Esophagus squamous epithelium (tissue), 4 donors: Measurements from ENCODE around the gene LMBRD1.

Experiments used
- POLR2A ChIP-seq, 4 donors: fragments of 450-650 bp; IDR thresholded peaks; one replicate each; pipeline ENCODE4 v1.6.1; 2017; ENCODE audit warnings: antibody characterized with exemption in 4 of 4, mild to moderate bottlenecking in 4 of 4, moderate library complexity in 3 of 4
- TF ChIP-seq, protein P1 (sequence below), 6 experiments: fragments of 450-650 bp in 4 of 6; fragments of 200-600 bp in 2 of 6; sonication (generic) in 2 of 6; IDR thresholded peaks; one replicate each; pipeline ENCODE4 v1.5.1; 2016 to 2019; ENCODE audit warnings: antibody characterized with exemption in 6 of 6, mild to moderate bottlenecking in 4 of 6, moderate library complexity in 4 of 6

DNA sequence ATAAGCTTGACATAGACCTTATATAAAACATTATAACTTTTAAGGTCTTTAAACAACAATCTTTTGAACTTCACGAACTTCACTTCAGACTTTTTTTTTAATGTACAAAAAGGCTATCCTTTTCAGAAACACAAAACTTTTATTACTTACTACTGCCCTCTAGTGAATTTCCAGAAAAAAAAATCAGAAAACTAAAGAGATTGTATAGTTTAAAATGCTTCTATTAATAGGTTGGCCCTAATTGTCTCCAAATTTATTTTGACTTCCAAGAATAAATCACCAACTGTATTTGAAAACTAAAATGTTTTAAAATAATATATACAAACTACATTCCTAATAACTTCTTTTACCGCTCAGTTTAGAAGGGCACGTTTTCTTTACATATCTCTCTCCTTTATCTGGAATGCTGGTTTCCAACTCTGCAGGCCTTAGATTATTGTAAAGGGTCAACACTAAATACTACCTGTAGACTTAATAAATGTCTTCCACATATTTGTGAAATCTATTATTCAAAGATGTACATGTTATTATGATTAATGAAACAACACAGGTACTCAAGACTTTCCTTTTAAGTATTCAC lies 66.8 kb downstream of the LMBRD1 start:
- TF ChIP-seq, protein P1, sequence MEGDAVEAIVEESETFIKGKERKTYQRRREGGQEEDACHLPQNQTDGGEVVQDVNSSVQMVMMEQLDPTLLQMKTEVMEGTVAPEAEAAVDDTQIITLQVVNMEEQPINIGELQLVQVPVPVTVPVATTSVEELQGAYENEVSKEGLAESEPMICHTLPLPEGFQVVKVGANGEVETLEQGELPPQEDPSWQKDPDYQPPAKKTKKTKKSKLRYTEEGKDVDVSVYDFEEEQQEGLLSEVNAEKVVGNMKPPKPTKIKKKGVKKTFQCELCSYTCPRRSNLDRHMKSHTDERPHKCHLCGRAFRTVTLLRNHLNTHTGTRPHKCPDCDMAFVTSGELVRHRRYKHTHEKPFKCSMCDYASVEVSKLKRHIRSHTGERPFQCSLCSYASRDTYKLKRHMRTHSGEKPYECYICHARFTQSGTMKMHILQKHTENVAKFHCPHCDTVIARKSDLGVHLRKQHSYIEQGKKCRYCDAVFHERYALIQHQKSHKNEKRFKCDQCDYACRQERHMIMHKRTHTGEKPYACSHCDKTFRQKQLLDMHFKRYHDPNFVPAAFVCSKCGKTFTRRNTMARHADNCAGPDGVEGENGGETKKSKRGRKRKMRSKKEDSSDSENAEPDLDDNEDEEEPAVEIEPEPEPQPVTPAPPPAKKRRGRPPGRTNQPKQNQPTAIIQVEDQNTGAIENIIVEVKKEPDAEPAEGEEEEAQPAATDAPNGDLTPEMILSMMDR (IDR thresholded peaks at IDR 0.05): peak in 3 of 6 experiments; percentile 24 to 30 (median 28)
- no peak for TF ChIP-seq POLR2A (IDR thresholded peaks at IDR 0.05)
